OCI-M2 (cell line): ENCODE results near the gene ABLIM1.

Experiments
- DNase-seq: peaks from one replicate; lab custom pipeline; 2025; ENCODE audit not compliant: unreplicated experiment; lab: John Stamatoyannopoulos, UW

The ABLIM1 gene

DNA sequence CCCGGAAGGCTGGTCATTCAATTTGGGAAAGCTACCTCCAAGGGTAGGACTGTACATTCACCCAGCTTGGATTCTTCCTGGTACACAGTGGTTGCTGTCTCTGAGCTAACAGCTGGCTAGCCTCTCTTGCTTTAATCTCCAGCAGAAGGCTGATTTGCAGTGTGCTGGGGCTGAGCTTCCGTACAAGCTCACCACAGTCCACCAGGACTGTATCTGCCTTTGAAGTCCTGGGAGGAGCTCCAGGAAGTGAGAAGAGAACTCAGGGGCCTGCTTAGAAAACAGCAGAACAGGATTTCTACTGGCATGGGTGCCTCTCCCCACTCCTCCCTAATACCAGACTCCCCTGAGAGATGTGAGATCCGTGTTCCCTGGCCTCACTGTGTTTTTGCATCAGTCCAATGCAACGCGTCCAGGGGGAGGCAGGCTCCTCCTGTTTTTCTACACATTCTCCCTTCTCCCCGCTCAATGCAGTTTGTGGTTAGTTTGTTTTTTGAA, 260.4 kb downstream of the ABLIM1 start:
- DNase-seq = no peak

- DNase-seq = no peak
These were observed 261.6 kb downstream of the ABLIM1 start for GRCh38 chr10:114396464-114396863.

DNA sequence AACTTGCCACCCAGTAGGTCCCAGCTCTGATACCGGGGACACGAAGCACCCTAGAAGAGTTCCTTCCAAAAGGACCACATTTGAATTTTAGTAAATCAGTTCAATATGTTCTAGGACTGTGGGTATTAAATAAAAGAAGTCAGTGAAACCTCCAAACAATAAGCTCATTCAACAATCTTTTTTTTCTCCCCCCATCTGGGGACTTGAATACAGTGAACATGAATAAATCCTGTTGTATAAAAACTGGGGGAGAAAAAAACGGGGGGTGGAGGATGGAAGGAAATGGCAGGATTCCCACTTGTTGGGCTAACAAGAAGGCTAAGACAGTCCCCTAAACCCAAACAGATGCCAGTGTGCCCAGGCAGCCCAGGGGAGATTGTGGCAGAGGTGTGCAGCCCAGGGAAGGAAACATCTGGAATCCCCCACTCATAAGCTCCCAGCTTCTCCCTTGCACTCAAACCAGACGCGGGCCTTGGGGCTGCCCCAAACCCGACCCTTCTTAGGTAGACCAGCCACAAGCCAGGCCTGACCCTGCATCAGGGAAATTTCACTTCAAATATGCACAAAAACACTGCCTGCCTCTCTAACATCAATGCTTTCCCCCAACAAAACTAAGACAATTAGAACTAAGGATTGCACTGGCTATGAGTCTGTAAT, 262.6 kb downstream of the ABLIM1 start:
- no peak for DNase-seq

GRCh38 chr10:114394531-114394930, 263.5 kb downstream of the ABLIM1 start:
- no peak for DNase-seq

DNA sequence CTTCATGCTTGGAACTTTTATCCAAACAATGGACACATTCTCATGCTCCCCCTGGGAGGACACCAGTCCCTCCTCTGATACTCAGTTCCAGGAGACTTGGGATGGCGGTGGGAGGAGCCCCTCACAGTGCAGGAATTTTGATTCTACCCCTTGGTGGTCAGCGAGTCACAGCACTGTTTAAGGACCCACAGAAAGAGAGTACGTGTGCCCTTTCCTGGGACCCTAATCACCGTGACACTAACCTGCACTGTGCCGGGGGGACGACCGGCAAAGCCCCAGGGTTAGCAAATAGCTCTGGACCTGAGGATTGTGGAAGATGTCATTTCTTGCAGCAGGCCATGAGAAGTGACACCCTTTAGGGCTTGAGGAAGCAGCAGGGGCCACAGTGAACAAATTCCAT, 264.2 kb downstream of the ABLIM1 start:
- no peak for DNase-seq

- DNase-seq = no peak
These were observed 264.6 kb downstream of the ABLIM1 start for GRCh38 chr10:114393482-114393881.

- no peak for DNase-seq
These were observed 265.8 kb downstream of the ABLIM1 start for GRCh38 chr10:114392112-114392835.

- DNase-seq = no peak
These were observed 266.5 kb downstream of the ABLIM1 start for GRCh38 chr10:114391599-114391998.

DNA sequence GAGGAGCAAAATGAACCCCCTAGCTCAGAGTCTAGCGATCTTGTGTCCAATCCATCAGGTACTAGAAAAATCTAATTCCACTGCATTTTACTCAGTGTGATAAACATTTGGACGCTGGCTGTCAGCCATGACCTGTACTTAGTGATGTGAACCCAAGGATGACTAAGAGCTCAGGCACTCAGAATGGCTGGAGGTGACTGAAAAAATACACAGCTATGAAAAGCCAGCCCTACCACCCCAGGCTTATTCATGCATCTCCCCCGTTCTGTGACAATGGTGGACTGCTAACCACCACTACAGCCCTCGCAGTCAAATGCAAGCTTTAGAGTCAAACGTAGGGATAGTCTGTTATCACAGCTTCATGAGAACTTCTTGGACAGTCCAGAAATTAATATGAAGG, 268.6 kb downstream of the ABLIM1 start:
- no peak for DNase-seq

- no peak for DNase-seq
These were observed 269.8 kb downstream of the ABLIM1 start for GRCh38 chr10:114388275-114388674.

DNA sequence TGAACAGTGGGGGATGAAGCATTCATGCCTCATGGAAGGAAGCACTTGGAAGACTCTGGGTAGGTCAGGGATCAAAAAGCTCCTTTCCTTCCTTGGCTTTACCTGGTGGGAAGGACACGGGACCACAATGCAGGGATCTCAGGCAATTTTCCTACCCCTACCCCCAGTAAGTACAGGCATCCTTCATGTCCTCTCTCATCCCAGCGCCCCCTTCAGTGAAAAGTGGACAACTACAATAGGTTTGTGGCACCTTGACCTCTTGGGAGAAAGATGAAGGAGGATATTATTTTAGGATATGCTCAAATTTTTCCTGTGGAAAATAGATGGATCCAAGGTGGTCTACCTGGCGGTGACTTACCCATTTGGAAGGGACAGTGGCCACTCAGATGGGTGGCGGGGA, 270.3 kb downstream of the ABLIM1 start:
- no peak for DNase-seq

DNA sequence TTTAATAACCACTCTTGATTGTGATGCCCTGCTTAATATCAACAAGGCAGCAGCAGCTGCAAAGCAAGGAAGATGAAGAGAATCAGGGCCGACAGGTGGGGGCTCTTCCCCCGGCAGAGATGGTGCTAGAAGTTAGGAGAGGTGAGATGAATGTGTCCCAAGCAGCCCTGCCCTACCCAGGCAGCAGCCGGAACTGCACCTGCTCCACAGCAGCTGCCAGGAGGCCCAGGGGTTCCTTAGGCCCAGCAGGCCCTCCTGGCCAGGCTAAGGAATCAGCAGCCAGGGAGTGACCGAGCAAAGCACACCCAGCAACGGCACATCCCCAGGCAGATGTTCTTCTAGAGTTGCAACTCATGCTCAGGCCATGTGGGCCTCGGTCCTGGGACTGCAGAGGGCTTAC, 271.6 kb downstream of the ABLIM1 start:
- no peak for DNase-seq

GRCh38 chr10:114385557-114385956, 272.5 kb downstream of the ABLIM1 start:
- no peak for DNase-seq

GRCh38 chr10:114384601-114385000, 273.5 kb downstream of the ABLIM1 start:
- no peak for DNase-seq

DNA sequence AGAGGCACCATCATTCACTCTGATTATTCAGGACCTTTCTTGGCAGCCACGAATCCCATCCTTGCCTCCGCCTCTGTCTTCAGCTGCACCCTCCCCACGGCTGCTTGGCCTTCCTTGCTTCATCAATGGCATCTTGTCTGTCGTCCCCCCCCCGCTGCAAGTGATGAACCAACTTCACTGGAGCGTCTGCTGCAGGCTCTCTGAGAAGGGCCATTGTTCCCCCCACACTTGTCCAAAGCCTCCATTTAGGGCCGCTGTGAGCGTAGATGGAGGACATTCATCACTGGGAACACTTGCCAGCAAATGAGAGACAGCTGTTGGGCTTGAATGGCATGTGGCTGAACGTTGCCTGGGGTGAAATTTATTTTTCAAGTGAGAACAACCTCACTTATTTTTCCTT, 273.9 kb downstream of the ABLIM1 start:
- no peak for DNase-seq
